Measurements from ENCODE around the gene DNAJC8.

GRCh38 chr1:28280501-28280900 lies 47.7 kb upstream of the DNAJC8 start:
- TF ChIP-seq CTCF (IDR thresholded peaks at IDR 0.05; ENCODE audit: borderline replicate concordance, extremely low read depth, low read length, poor library complexity, severe bottlenecking) (no peak), EZH2 (IDR thresholded peaks at IDR 0.05; ENCODE audit: borderline replicate concordance, low read depth, low read length, severe bottlenecking) (no peak)

Data from DND-41 (cell line).